Loucy (cell line): Measurements from ENCODE around the gene LRRC4C.

Experiments
- CTCF ChIP-seq: fragments of 200-600 bp; sonication (generic); conservative IDR thresholded peaks from 2 replicates; pipeline ENCODE4 v1.5.1; 2014; ENCODE audit warnings: mild to moderate bottlenecking, antibody characterized with exemption, low read length
- EZH2phosphoT487 ChIP-seq: fragments of 200-600 bp; IDR thresholded peaks from 2 replicates; pipeline ENCODE4 v1.6.1; 2018; ENCODE audit warnings: antibody characterized with exemption, mild to moderate bottlenecking, moderate library complexity, borderline replicate concordance

GRCh38 chr11:40100781-40101180 lies 1358.7 kb downstream of the LRRC4C start:
- TF ChIP-seq EZH2phosphoT487, result no peak
- TF ChIP-seq CTCF, result no peak
